CD4-positive, alpha-beta memory T cell (primary cell): ENCODE data around the gene PLGRKT. TPM values are rescaled to one million over a fixed set of nuclear protein-coding genes. Genes with fewer than 3 reads are reported as not detected.
A peak's percentile ranks its signal among the peaks of the same experiment; 100 is the strongest.

ENCODE experiments used
- CTCF ChIA-PET: fragments of 350-600 bp; sonication (Branson Sonifier 250); formaldehyde crosslinking; loops from one replicate; lab custom pipeline; 2021; ENCODE audit warnings: inconsistent platforms; ENCODE audit not compliant: partially characterized antibody; lab: Charles Lee
- POLR2A ChIA-PET: fragments of 350-600 bp; sonication (Branson Sonifier 250); formaldehyde crosslinking; loops from one replicate; lab custom pipeline; 2021; ENCODE audit not compliant: partially characterized antibody; lab: Charles Lee
- DNase-seq, 5 donors: peaks; one replicate each; pipeline versions ENCODE4 v3.0.0 to v3.0.0-alpha.2; 2020 to 2022; ENCODE audit warnings: mixed read lengths in 1 of 5
- H3K27ac ChIP-seq: one replicate; pipeline ENCODE4 v1.7.0; 2013; ENCODE audit warnings: low read depth, low read length
- H3K27me3 ChIP-seq: 2 replicates; pipeline ENCODE4 v1.7.0; 2013; ENCODE audit warnings: mild to moderate bottlenecking, low read length, moderate library complexity; ENCODE audit not compliant: insufficient read depth
- H3K36me3 ChIP-seq: 2 replicates; pipeline ENCODE4 v1.7.0; 2013; ENCODE audit warnings: mild to moderate bottlenecking, low read length, moderate library complexity; ENCODE audit not compliant: insufficient read depth
- H3K4me1 ChIP-seq: 2 replicates; pipeline ENCODE4 v1.7.0; 2013; ENCODE audit warnings: mild to moderate bottlenecking, low read length, moderate library complexity; ENCODE audit not compliant: insufficient read depth
- H3K4me3 ChIP-seq, 2 donors: one replicate each; pipeline ENCODE4 v1.7.0; 2013; ENCODE audit warnings: low read length in 2 of 2, mild to moderate bottlenecking in 1 of 2
- H3K9me3 ChIP-seq, 2 donors: one replicate each; pipeline ENCODE4 v1.7.0; 2013; ENCODE audit warnings: low read length in 2 of 2, control low read depth in 1 of 2; ENCODE audit not compliant: control insufficient read depth in 1 of 2
- H3K27ac Mint-ChIP-seq, 7 donors: one replicate each; pipeline ENCODE4 v1.8.0; 2020 to 2021; ENCODE audit warnings: mixed read lengths in 7 of 7, mild to moderate bottlenecking in 6 of 7, inconsistent platforms in 3 of 7, moderate library complexity in 3 of 7
- H3K27me3 Mint-ChIP-seq, 2 donors: one replicate each; pipeline ENCODE4 v1.8.0; 2020 to 2021; ENCODE audit warnings: mixed read lengths in 2 of 2
- H3K36me3 Mint-ChIP-seq, 2 donors: one replicate each; pipeline ENCODE4 v1.8.0; 2020 to 2021; ENCODE audit warnings: mixed read lengths in 2 of 2, inconsistent platforms in 1 of 2, mild to moderate bottlenecking in 1 of 2
- H3K4me1 Mint-ChIP-seq, 4 donors: one replicate each; pipeline ENCODE4 v1.8.0; 2020 to 2021; ENCODE audit warnings: mixed read lengths in 4 of 4, mild to moderate bottlenecking in 1 of 4
- H3K4me3 Mint-ChIP-seq, 8 donors: one replicate each; pipeline ENCODE4 v1.8.0; 2020 to 2021; ENCODE audit warnings: mixed read lengths in 8 of 8, mild to moderate bottlenecking in 7 of 8, moderate library complexity in 6 of 8, inconsistent platforms in 3 of 8
- H3K9me3 Mint-ChIP-seq, 8 donors: one replicate each; pipeline ENCODE4 v1.8.0; 2020 to 2021; ENCODE audit warnings: mixed read lengths in 8 of 8, mild to moderate bottlenecking in 5 of 8, inconsistent platforms in 3 of 8, moderate library complexity in 1 of 8
- intact Hi-C: fragments of 100-400 bp; cut with micrococcal nuclease; formaldehyde crosslinking; loops from one replicate; pipeline ENCODE4 v1.15.1; 2023
- polyA plus RNA-seq, 2 donors: library from polyadenylated mRNA; unstranded; fragments of 300-500 nt; fragmentation: Illumina TruSeq; gene quantifications; one replicate each; pipeline ENCODE4 v1.2.3, GENCODE V29; 2021
- total RNA-seq, 2 experiments: library from RNA; stranded (reverse); gene quantifications; one replicate each; pipeline ENCODE4 v1.2.3, GENCODE V29; 2021

PLGRKT gene, protein sequence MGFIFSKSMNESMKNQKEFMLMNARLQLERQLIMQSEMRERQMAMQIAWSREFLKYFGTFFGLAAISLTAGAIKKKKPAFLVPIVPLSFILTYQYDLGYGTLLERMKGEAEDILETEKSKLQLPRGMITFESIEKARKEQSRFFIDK
- 10 to 100 TPM; 20.0 to 21.7 TPM for total RNA-seq
- 100 to 1,000 TPM in 1 of 2 donors, 10 to 100 TPM in 1; 44.3 to 101 TPM for polyA plus RNA-seq

DNA sequence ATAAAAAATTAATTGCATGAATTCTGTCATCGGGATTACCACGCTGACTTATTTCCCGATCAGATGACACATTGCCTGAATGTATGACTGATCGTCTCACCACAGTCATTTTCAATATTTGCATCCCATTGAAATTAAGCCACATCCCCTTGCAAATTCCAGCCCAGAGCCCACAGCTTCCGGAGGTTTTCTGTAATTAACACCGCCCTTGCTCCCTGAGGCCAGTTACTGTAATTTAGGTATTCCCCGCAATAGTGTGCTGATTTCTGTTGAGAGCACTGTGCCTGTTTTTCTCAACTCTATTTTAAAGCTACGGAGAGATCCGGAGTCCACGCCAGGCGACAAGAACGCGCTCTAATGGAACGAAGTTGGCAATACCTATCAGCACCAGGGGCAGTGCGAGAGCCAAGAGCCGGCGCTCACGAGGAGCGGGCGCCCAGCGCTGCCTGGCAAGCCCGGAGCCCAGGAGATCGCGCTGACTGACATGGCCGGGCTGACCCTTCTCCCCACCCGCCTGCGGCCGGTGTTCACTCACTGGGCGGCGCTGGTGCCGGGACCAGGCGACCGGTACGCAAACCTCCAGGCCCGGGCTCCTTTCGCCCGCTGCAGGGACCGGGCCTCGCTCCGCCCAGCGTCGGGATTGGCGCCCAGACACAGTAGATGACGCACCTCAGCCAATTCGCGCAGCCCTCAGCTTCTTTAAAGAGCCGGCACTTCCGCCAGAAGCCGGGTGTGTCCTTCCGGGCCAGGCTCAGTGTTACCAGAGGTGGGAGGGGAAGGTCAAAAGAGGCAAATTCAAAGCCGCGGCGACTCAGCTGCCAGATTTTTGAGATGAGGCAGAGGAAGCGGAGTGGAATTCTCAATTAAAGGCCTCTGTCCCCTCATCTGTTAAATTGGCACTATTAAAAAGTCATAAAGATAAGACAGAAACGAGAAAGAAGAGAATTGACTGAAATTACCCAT is at the start of gene PLGRKT:
Gene PLGRKT (minus strand): TSS at position 672 of the 963 bp plus-strand sequence. CDS start 5,948 bp downstream, outside the sequence.
- H3K4me1 ChIP-seq: peaks cover 23% of the 10 kb centered on the region
- H3K27me3 ChIP-seq: no peaks in the 10 kb centered on the region
- peaks cover 7% of the 10 kb centered on the region for H3K36me3 ChIP-seq
- no peaks in the 10 kb centered on the region for H3K9me3 ChIP-seq
- H3K4me3 Mint-ChIP-seq: peak within 1 kb of the TSS; percentile 91 to 98 (median 94)
- peaks cover 10 to 28% of the 10 kb centered on the region in 2 donors for H3K36me3 Mint-ChIP-seq
- POLR2A ChIA-PET: interaction anchor here (0.5 to 6.9 kb wide), 30 partner anchors 10 to 1911 kb away, joined by 3 to 136 read pairs (median 4); partner anchors contain the start of genes AK3, CD274, CDC37L1 and INSL6
- peak within 1 kb of the TSS; percentile 92 for H3K27ac ChIP-seq
- peaks cover 25 to 46% (median 36%) of the 10 kb centered on the region in 4 donors for H3K4me1 Mint-ChIP-seq
- H3K4me3 ChIP-seq: peak within 1 kb of the TSS; percentile 71 to 83
- no peaks in the 10 kb centered on the region for H3K27me3 Mint-ChIP-seq
- H3K27ac Mint-ChIP-seq: peak within 1 kb of the TSS; percentile 99 to 100 (median 99)
- CTCF ChIA-PET: interaction anchor here (0.5 to 8.9 kb wide), 15 partner anchors 11 to 980 kb away, joined by 3 to 107 read pairs (median 5); partner anchors contain the start of genes CD274, INSL6 and RIC1
- DNase-seq: peak; percentile 89 to 95 (median 91)
- H3K9me3 Mint-ChIP-seq: no peaks in the 10 kb centered on the region
- intact Hi-C loops: loop anchor here (1.0 to 10.0 kb wide), 13 partner anchors 12 to 1910 kb away; partner anchors contain the start of genes AK3, CD274, CDC37L1 and JAK2

DNA sequence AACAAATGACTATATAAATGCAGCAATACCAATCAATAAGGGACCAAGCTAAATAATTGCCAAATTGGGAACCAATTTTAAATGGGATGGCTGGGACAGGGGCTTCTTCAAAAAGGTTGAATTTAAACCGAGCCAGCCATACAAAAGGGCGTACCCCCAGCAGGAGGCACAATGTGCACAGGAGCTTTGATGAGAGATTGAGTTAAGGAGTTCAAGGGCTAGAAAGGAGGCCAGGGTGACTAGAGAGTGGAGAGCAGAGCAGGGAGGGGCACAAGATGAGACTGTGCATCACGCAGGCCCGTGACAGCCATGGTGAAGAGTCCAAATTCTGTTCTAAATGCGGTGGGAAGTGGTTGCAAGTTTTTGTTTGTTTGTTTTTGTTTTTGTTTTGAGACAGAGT is 49.3 kb upstream of the PLGRKT start:
- no peak overlapping the region for H3K27ac Mint-ChIP-seq
- H3K4me3 Mint-ChIP-seq: no peak overlapping the region
- H3K27ac ChIP-seq: no peak overlapping the region
- H3K27me3 Mint-ChIP-seq: no peaks in the 10 kb centered on the region
- peaks cover 0 to 3% (median 0%) of the 10 kb centered on the region in 4 donors for H3K4me1 Mint-ChIP-seq
- no peaks in the 10 kb centered on the region for H3K9me3 Mint-ChIP-seq
- intact Hi-C loops: no loop called here
- POLR2A ChIA-PET: interaction anchor here (1.1 kb wide), 1 partner anchor 31 kb away, joined by 3 read pairs; no protein-coding TSS in a partner anchor
- H3K27me3 ChIP-seq: no peaks in the 10 kb centered on the region
- no peaks in the 10 kb centered on the region for H3K36me3 Mint-ChIP-seq
- no peaks in the 10 kb centered on the region for H3K36me3 ChIP-seq
- DNase-seq: no peak
- H3K9me3 ChIP-seq: no peaks in the 10 kb centered on the region
- CTCF ChIA-PET: interaction anchor here (0.8 to 3.4 kb wide), 6 partner anchors 9 to 103 kb away, joined by 3 to 17 read pairs (median 4); partner anchors contain the start of genes CD274 and PDCD1LG2
- H3K4me1 ChIP-seq: no peaks in the 10 kb centered on the region
- H3K4me3 ChIP-seq: no peak overlapping the region

GRCh38 chr9:5485378-5486085 is 47.8 kb upstream of the PLGRKT start:
- H3K4me3 Mint-ChIP-seq: no peak overlapping the region
- H3K36me3 Mint-ChIP-seq: no peaks in the 10 kb centered on the region
- ChIA-PET POLR2A (no interaction called here), CTCF (interaction anchor here (1.4 kb wide), 1 partner anchor 102 kb away, joined by 6 read pairs; no protein-coding TSS in a partner anchor)
- H3K27me3 ChIP-seq: no peaks in the 10 kb centered on the region
- DNase-seq: no peak
- no peak overlapping the region for H3K27ac ChIP-seq
- H3K4me1 Mint-ChIP-seq: no peaks in the 10 kb centered on the region
- no peaks in the 10 kb centered on the region for H3K9me3 ChIP-seq
- no peaks in the 10 kb centered on the region for H3K36me3 ChIP-seq
- H3K4me1 ChIP-seq: no peaks in the 10 kb centered on the region
- intact Hi-C loops: no loop called here
- no peak overlapping the region for H3K4me3 ChIP-seq
- no peaks in the 10 kb centered on the region for H3K9me3 Mint-ChIP-seq
- no peak overlapping the region for H3K27ac Mint-ChIP-seq
- H3K27me3 Mint-ChIP-seq: no peaks in the 10 kb centered on the region

GRCh38 chr9:5483306-5483705 is 45.6 kb upstream of the PLGRKT start:
- CTCF ChIA-PET: interaction anchor here (1.5 kb wide), 1 partner anchor 106 kb away, joined by 8 read pairs; no protein-coding TSS in a partner anchor
- Mint-ChIP-seq H3K36me3 (no peaks in the 10 kb centered on the region), H3K4me1 (no peaks in the 10 kb centered on the region), H3K4me3 (no peak overlapping the region), H3K27ac (no peak overlapping the region), H3K9me3 (no peaks in the 10 kb centered on the region), H3K27me3 (no peaks in the 10 kb centered on the region)
- DNase-seq: no peak
- Histone ChIP-seq H3K27me3 (no peaks in the 10 kb centered on the region), H3K36me3 (no peaks in the 10 kb centered on the region), H3K9me3 (no peaks in the 10 kb centered on the region), H3K27ac (no peak overlapping the region), H3K4me3 (no peak overlapping the region), H3K4me1 (no peaks in the 10 kb centered on the region)
- intact Hi-C loops: no loop called here
- POLR2A ChIA-PET: interaction anchor here (0.6 kb wide), 1 partner anchor 40 kb away, joined by 3 read pairs; no protein-coding TSS in a partner anchor

GRCh38 chr9:5482194-5482593 is 44.5 kb upstream of the PLGRKT start:
- no peaks in the 10 kb centered on the region for H3K4me1 Mint-ChIP-seq
- H3K27ac Mint-ChIP-seq: no peak overlapping the region
- H3K27me3 ChIP-seq: no peaks in the 10 kb centered on the region
- no peaks in the 10 kb centered on the region for H3K27me3 Mint-ChIP-seq
- H3K9me3 ChIP-seq: no peaks in the 10 kb centered on the region
- no peaks in the 10 kb centered on the region for H3K4me1 ChIP-seq
- H3K27ac ChIP-seq: no peak overlapping the region
- peaks cover 0 to 2% (median 0%) of the 10 kb centered on the region in 8 donors for H3K9me3 Mint-ChIP-seq
- H3K36me3 Mint-ChIP-seq: no peaks in the 10 kb centered on the region
- no peaks in the 10 kb centered on the region for H3K36me3 ChIP-seq
- no peak overlapping the region for H3K4me3 ChIP-seq
- ChIA-PET POLR2A (interaction anchor here (0.7 kb wide), 1 partner anchor 814 kb away, joined by 3 read pairs; no protein-coding TSS in a partner anchor), CTCF (interaction anchor here (1.0 to 1.5 kb wide), 2 partner anchors 45 to 108 kb away, joined by 3 to 8 read pairs; partner anchors contain the start of gene PLGRKT)
- H3K4me3 Mint-ChIP-seq: no peak overlapping the region
- intact Hi-C loops: no loop called here
- no peak for DNase-seq

GRCh38 chr9:5481322-5482040 is 43.8 kb upstream of the PLGRKT start:
- POLR2A ChIA-PET: no interaction called here
- H3K4me1 ChIP-seq: no peaks in the 10 kb centered on the region
- Mint-ChIP-seq H3K4me3 (no peak overlapping the region), H3K4me1 (no peaks in the 10 kb centered on the region), H3K27ac (no peak overlapping the region), H3K36me3 (peaks cover 0 to 1% of the 10 kb centered on the region in 2 donors), H3K9me3 (peaks cover 0 to 3% (median under 1%) of the 10 kb centered on the region in 8 donors), H3K27me3 (no peaks in the 10 kb centered on the region)
- DNase-seq: no peak
- H3K9me3 ChIP-seq: no peaks in the 10 kb centered on the region
- CTCF ChIA-PET: interaction anchor here (1.0 to 1.4 kb wide), 2 partner anchors 31 to 44 kb away, joined by 3 read pairs; partner anchors contain the start of genes CD274 and PLGRKT
- intact Hi-C loops: no loop called here
- no peak overlapping the region for H3K27ac ChIP-seq
- H3K36me3 ChIP-seq: no peaks in the 10 kb centered on the region
- H3K27me3 ChIP-seq: no peaks in the 10 kb centered on the region
- H3K4me3 ChIP-seq: no peak overlapping the region
